K562 (cell line): ENCODE results near the gene ATP2B1. TPM values are rescaled to one million over a fixed set of nuclear protein-coding genes. Genes with fewer than 3 reads are reported as not detected.

ENCODE experiments used
- ATAC-seq: fragments of 200-7000 bp; cut with Tn5 transposase; 3 replicates; pipeline ENCODE4 v1.9.1; 2020; ENCODE audit warnings: moderate library complexity
- BruUV-seq: library from RNA; stranded (reverse); fragments of 400-500 nt; replicated peaks from 2 replicates; lab custom pipeline; 2021; lab: Mats Ljungman, UMichigan
- CTCF ChIA-PET: fragments of 300-600 bp; formaldehyde crosslinking; extraction: SDS; loops from one replicate; lab custom pipeline; 2021; ENCODE audit warnings: low intra/inter-chr PET ratio; lab: Yijun Ruan, JAX
- POLR2A ChIA-PET: fragments of 300-600, 350-650 bp; sonication (Branson Sonifier 250); formaldehyde crosslinking; extraction: SDS; loops from one replicate; lab custom pipeline; 2021; ENCODE audit warnings: antibody characterized with exemption, inconsistent platforms; lab: Yijun Ruan, JAX
- DNase-seq, 4 experiments: peaks; one replicate each; pipeline versions ENCODE4 v3.0.0 to v3.0.0-alpha.2; 2011 to 2018; ENCODE audit warnings: low spot score in 3 of 4, mixed read lengths in 3 of 4; ENCODE audit errors: extremely low read depth in 1 of 4
- FAIRE-seq: peaks from 2 replicates; lab custom pipeline; 2011; peaks lifted over from hg19 to GRCh38; lab: Jason Lieb, UNC
- H2AFZ ChIP-seq: 2 replicates; pipeline ENCODE4 v1.6.0; 2011; ENCODE audit warnings: low read depth, low read length, control low read depth, inconsistent platforms
- H3K27ac ChIP-seq: fragments of 200-600 bp; 3 replicates; pipeline ENCODE4 v1.8.0; 2011; ENCODE audit warnings: low read depth, mild to moderate bottlenecking, control low read depth, inconsistent platforms, low read length, moderate library complexity, mixed read lengths; ENCODE audit errors: extremely low read depth
- H3K27me3 ChIP-seq, 2 experiments: fragments of 300-600 bp in 1 of 2; 2 replicates in 1 of 2; 3 replicates in 1 of 2; pipeline versions ENCODE4 v1.6.0 to v1.8.0; 2011; ENCODE audit warnings: inconsistent platforms in 2 of 2, low read length in 2 of 2, mild to moderate bottlenecking in 1 of 2, mixed read lengths in 1 of 2, moderate library complexity in 1 of 2; ENCODE audit not compliant: control insufficient read depth in 2 of 2, insufficient read depth in 2 of 2
- H3K36me3 ChIP-seq: fragments of 300-600 bp; 3 replicates; pipeline ENCODE4 v1.8.0; 2011; ENCODE audit warnings: mild to moderate bottlenecking, low read length, inconsistent platforms; ENCODE audit not compliant: control insufficient read depth, insufficient read depth
- H3K4me1 ChIP-seq, 2 experiments: fragments of 200-600 bp in 1 of 2; replicated peaks in 1 of 2; 2 replicates in 1 of 2; 3 replicates in 1 of 2; pipeline versions ENCODE4 v1.5.1 to v1.8.0; 2011; ENCODE audit warnings: inconsistent platforms in 2 of 2, low read length in 2 of 2, mild to moderate bottlenecking in 1 of 2, mixed read lengths in 1 of 2, moderate library complexity in 1 of 2; ENCODE audit not compliant: control insufficient read depth in 2 of 2, insufficient read depth in 2 of 2
- H3K4me2 ChIP-seq: 2 replicates; pipeline ENCODE4 v1.6.1; 2011; ENCODE audit warnings: low read length, control low read depth, inconsistent platforms, mixed read lengths; ENCODE audit not compliant: insufficient read depth
- H3K4me3 ChIP-seq: fragments of 200-600 bp; sonication (generic), shearing (Covaris generic); 2 replicates; pipeline ENCODE4 v1.5.1; 2016; ENCODE audit warnings: control low read depth, inconsistent platforms
- H3K79me2 ChIP-seq: fragments of 200-600 bp; 3 replicates; pipeline ENCODE4 v1.8.0; 2011; ENCODE audit warnings: low read length, inconsistent platforms; ENCODE audit not compliant: control insufficient read depth, insufficient read depth
- H3K9ac ChIP-seq, 2 experiments: 2 replicates each; pipeline versions ENCODE4 v1.6.0 to v1.6.1; 2011; ENCODE audit warnings: low read depth in 2 of 2, low read length in 2 of 2, control low read depth in 1 of 2, inconsistent platforms in 1 of 2, mild to moderate bottlenecking in 1 of 2, mixed read lengths in 1 of 2; ENCODE audit not compliant: insufficient read depth in 1 of 2
- H3K9me1 ChIP-seq: one replicate; pipeline ENCODE4 v1.6.0; 2011; ENCODE audit warnings: inconsistent platforms, mild to moderate bottlenecking, low read length, moderate library complexity; ENCODE audit not compliant: control insufficient read depth, insufficient read depth
- H3K9me3 ChIP-seq: replicated peaks from 2 replicates; pipeline ENCODE4 v1.5.1; 2011; ENCODE audit warnings: low read depth, low read length, inconsistent platforms; ENCODE audit not compliant: control insufficient read depth, insufficient read depth
- H4K20me1 ChIP-seq: replicated peaks from 2 replicates; pipeline ENCODE4 v1.6.1; 2011; ENCODE audit warnings: low read length, inconsistent platforms, mixed read lengths; ENCODE audit not compliant: control insufficient read depth, insufficient read depth
- ARID1B ChIP-seq: fragments of 450-650 bp; IDR thresholded peaks from 2 replicates; pipeline ENCODE4 v1.6.1; 2016; ENCODE audit warnings: antibody characterized with exemption, mild to moderate bottlenecking, inconsistent platforms
- ARID3A ChIP-seq: IDR thresholded peaks from 2 replicates; pipeline ENCODE4 v1.6.1; 2012; ENCODE audit warnings: low read depth, low read length, improper control_type of control experiment, borderline replicate concordance
- BRD9 ChIP-seq: fragments of 450-650 bp; IDR thresholded peaks from 2 replicates; pipeline ENCODE4 v1.6.1; 2018; ENCODE audit warnings: low read depth; ENCODE audit not compliant: partially characterized antibody
- EP400 ChIP-seq: fragments of 450-650 bp; IDR thresholded peaks from 2 replicates; pipeline ENCODE4 v1.6.1; 2017; ENCODE audit warnings: antibody characterized with exemption, mild to moderate bottlenecking, moderate library complexity
- KHSRP ChIP-seq: fragments of 450-650 bp; IDR thresholded peaks from 2 replicates; pipeline ENCODE4 v1.6.1; 2017
- MTA2 ChIP-seq: fragments of 450-650 bp; IDR thresholded peaks from 2 replicates; pipeline ENCODE4 v1.6.1; 2016; ENCODE audit warnings: low read depth
- PTTG1 ChIP-seq: fragments of 450-650 bp; IDR thresholded peaks from 2 replicates; pipeline ENCODE4 v1.6.1; 2016; ENCODE audit warnings: low read depth, mild to moderate bottlenecking, missing genetic modification characterization, missing compliant biosample characterization
- SPI1 ChIP-seq: IDR thresholded peaks from 2 replicates; pipeline ENCODE4 v1.6.1; 2011; ENCODE audit warnings: low read depth, low read length, control low read depth, borderline replicate concordance
- STAT5A ChIP-seq: IDR thresholded peaks from 2 replicates; pipeline ENCODE4 v1.6.1; 2012; ENCODE audit warnings: low read length, inconsistent platforms, borderline replicate concordance
- TCF3 ChIP-seq: sonication (generic); formaldehyde crosslinking; IDR thresholded peaks from 2 replicates; pipeline ENCODE4 v1.4.0; 2020; ENCODE audit warnings: mild to moderate bottlenecking, missing genetic modification reagents
- TGIF2 ChIP-seq: sonication (generic); formaldehyde crosslinking; IDR thresholded peaks from 2 replicates; pipeline ENCODE4 v1.8.1; 2022; ENCODE audit warnings: mild to moderate bottlenecking, missing genetic modification reagents, moderate library complexity
- VEZF1 ChIP-seq: fragments of 200-800 bp; sonication (Bioruptor generic); IDR thresholded peaks from 2 replicates; pipeline ENCODE4 v1.6.1; 2017; ENCODE audit warnings: missing genetic modification characterization, missing compliant biosample characterization
- ZKSCAN8 ChIP-seq: fragments of 200-800 bp; sonication (Bioruptor generic); IDR thresholded peaks from 2 replicates; pipeline ENCODE4 v1.6.1; 2016; ENCODE audit warnings: missing genetic modification characterization, missing compliant biosample characterization
- ZNF589 ChIP-seq: fragments of 200-800 bp; sonication (Bioruptor generic); IDR thresholded peaks from 2 replicates; pipeline ENCODE4 v1.6.1; 2016; ENCODE audit warnings: low read depth, missing genetic modification characterization, missing compliant biosample characterization
- ZNF592 ChIP-seq: fragments of 450-650 bp; IDR thresholded peaks from 2 replicates; pipeline ENCODE4 v1.6.1; 2017; ENCODE audit warnings: antibody characterized with exemption, mild to moderate bottlenecking
- WGBS: fragments of 100-300 bp; shearing (Covaris generic); methylation state at CpG from one replicate; pipeline ENCODE4 v1.1.6; 2016; ENCODE audit warnings: low coverage, mixed read lengths; ENCODE audit not compliant: insufficient coverage; ENCODE audit errors: missing lambda C conversion rate; 5-methylcytosine and 5-hydroxymethylcytosine counted together
- in situ Hi-C: fragments of 300-500 bp; cut with MboI; formaldehyde crosslinking; loops from 4 replicates; pipeline ENCODE4 v1.15.0; 2018; ENCODE audit warnings: inconsistent platforms, mixed read lengths
- intact Hi-C: fragments of 100-400 bp; cut with micrococcal nuclease; formaldehyde crosslinking; loops from 2 replicates; pipeline ENCODE4 v1.14.2; 2022
- polyA plus RNA-seq, 8 experiments: library from polyadenylated mRNA; depleted of rRNA in 4 of 8; stranded (reverse) in 5 of 8; unstranded in 3 of 8; fragments of >200 nt; fragmentation: Nextera tagmentation in 2 of 8; fragmentation: Illumina TruSeq in 1 of 8; extraction: Ambion mirVana in 2 of 8; extraction: Trizol in 1 of 8; gene quantifications; 2 replicates each; pipeline versions ENCODE4 v1.2.1 to v1.2.3, GENCODE V29; 2011 to 2014; ENCODE audit warnings: inconsistent platforms in 1 of 8, missing spikeins in 1 of 8
- total RNA-seq, 7 experiments: library from RNA; depleted of rRNA in 6 of 7; stranded (reverse); fragments of >200 nt in 6 of 7; fragmentation: Illumina TruSeq in 2 of 7; extraction: Trizol in 2 of 7; gene quantifications; 2 replicates each; pipeline versions ENCODE4 v1.2.1 to v1.2.3, GENCODE V29; 2011 to 2021; ENCODE audit warnings: low replicate concordance in 1 of 7

The ATP2B1 gene
- total and polyA plus RNA-seq, 9 of the 15 experiments (the other 6 are each of a cell fraction or from before 2014, with no cell fraction given) = 8.6 to 39.0 (median 27.8) TPM

GRCh38 chr12:89679631-89680030, 29.0 kb downstream of the ATP2B1 start (continued):
- TF ChIP-seq VEZF1 (0 out of 2 replicates have a peak, but pooled peaks have one; percentile 33), SPI1 (no peak), TCF3 (CRISPR knock-in tag) (peak; percentile 88), BRD9 (peak; percentile 34), TGIF2 (no peak), ZNF589 (CRISPR knock-in tag) (0 out of 2 replicates have a peak, but pooled peaks have one; percentile 13), ZKSCAN8 (CRISPR knock-in tag) (no peak), MTA2 (peak; percentile 65)

- no TSS peak for BruUV-seq
- Histone ChIP-seq H2AFZ (no peak overlapping the region), H3K4me2 (peak overlapping the region; percentile 45), H3K27ac (peak overlapping the region; percentile 72; the same call in 2 of the 3 replicates), H3K4me1 (peaks cover 10 to 29% of the 10 kb centered on the region in 2 experiments; a peak in 4 of 5 replicates), H3K9me1 (no peaks in the 10 kb centered on the region), H3K27me3 (no peaks in the 10 kb centered on the region), H3K79me2 (peaks cover 99% of the 10 kb centered on the region), H3K9me3 (peaks cover 11% of the 10 kb centered on the region), H3K36me3 (peaks cover 6% of the 10 kb centered on the region), H4K20me1 (no peaks in the 10 kb centered on the region), H3K9ac (no peak overlapping the region; a peak in 1 of 4 replicates), H3K4me3 (no peak overlapping the region)
- POLR2A ChIA-PET = interaction anchor here (1.0 to 1.9 kb wide), 5 partner anchors 9 to 135 kb away, joined by 3 to 6 read pairs (median 3); no protein-coding TSS in a partner anchor
- intact Hi-C loops = no loop called here
- DNase-seq (peak; percentile 15 to 82 (median 44)), ATAC-seq (peak; percentile 87), FAIRE-seq (peak; percentile 91)
- CTCF ChIA-PET = no interaction called here
- in situ Hi-C loops = no loop called here
- 0% methylated on average over 2 of the region's 2 CpGs for WGBS
- TF ChIP-seq ARID3A (peak; percentile 94), ZNF592 (0 out of 2 replicates have a peak, but pooled peaks have one; percentile 57), PTTG1 (tag) (no peak), EP400 (peak; percentile 31; the same call in 1 of the 2 replicates), KHSRP (0 out of 2 replicates have a peak, but pooled peaks have one; percentile 21), STAT5A (peak; percentile 66), ARID1B (peak; percentile 97)
Observed at GRCh38 chr12:89678225-89678624, 30.4 kb downstream of the ATP2B1 start.
